Omental fat pad (tissue), 4 donors: Measurements from ENCODE around the gene SNAPC3. TPM values are rescaled to one million over a fixed set of nuclear protein-coding genes. Genes with fewer than 3 reads are reported as not detected.
"Not testable (repeated sequence)": the region's sequence is repeated elsewhere in the genome, so short reads cannot be mapped to it uniquely, and the experiment has no call there.

Experiments
- ATAC-seq: fragments of 150-250 bp; one replicate; pipeline ENCODE4 v1.9.1; 2016; ENCODE audit warnings: mild to moderate bottlenecking, moderate library complexity; ENCODE audit not compliant: low FRiP score
- DNase-seq: peaks from one replicate; pipeline ENCODE4 v3.0.0-alpha.2; 2019; ENCODE audit warnings: low spot score
- CTCF ChIP-seq, 3 donors: fragments of 450-650 bp; IDR thresholded peaks; one replicate each; pipeline ENCODE4 v1.5.1; 2016 to 2017; ENCODE audit warnings: antibody characterized with exemption in 3 of 3, mild to moderate bottlenecking in 3 of 3, moderate library complexity in 2 of 3
- total RNA-seq, 4 donors: library from RNA; depleted of rRNA; stranded (reverse); fragments of >200 nt; gene quantifications; one replicate each; pipeline ENCODE4 v1.1.0, GENCODE V29; 2016

The SNAPC3 gene
- 10 to 100 TPM; 16.9 to 37.7 (median 22.8) TPM for total RNA-seq

- ATAC-seq (peak; percentile 99), DNase-seq (peak; percentile 65)
- no peak for TF ChIP-seq CTCF (IDR thresholded peaks at IDR 0.05)
Observed at GRCh38 chr9:15422372-15423230, at the start of gene SNAPC3. Gene SNAPC3 (plus strand): TSS chr9:15422876. CDS start chr9:15422880, 4 bp downstream.

- no peak for DNase-seq
- no peak for ATAC-seq
- no peak for TF ChIP-seq CTCF (IDR thresholded peaks at IDR 0.05)
Observed at GRCh38 chr9:15373881-15374280, 48.8 kb upstream of the SNAPC3 start.

- DNase-seq (no peak), ATAC-seq (no peak)
- no peak for TF ChIP-seq CTCF (IDR thresholded peaks at IDR 0.05)
Observed at GRCh38 chr9:15374310-15374709, 48.4 kb upstream of the SNAPC3 start.

- TF ChIP-seq CTCF (IDR thresholded peaks at IDR 0.05) = no peak
- no peak for DNase-seq
Observed at GRCh38 chr9:15374825-15375224, 47.9 kb upstream of the SNAPC3 start.

GRCh38 chr9:15377625-15378540 is 44.8 kb upstream of the SNAPC3 start:
- TF ChIP-seq CTCF (IDR thresholded peaks at IDR 0.05) = no peak
- ATAC-seq = no peak

More at GRCh38 chr9:15374825-15375224, 47.9 kb upstream of the SNAPC3 start:
- no peak for ATAC-seq

GRCh38 chr9:15379317-15379716 is 43.4 kb upstream of the SNAPC3 start:
- not testable (repeated sequence) for ATAC-seq, DNase-seq

More at GRCh38 chr9:15377625-15378540, 44.8 kb upstream of the SNAPC3 start:
- no peak for DNase-seq

- ATAC-seq, DNase-seq: not testable (repeated sequence)
Observed at GRCh38 chr9:15379888-15380287, 42.8 kb upstream of the SNAPC3 start.
